Caco-2 (cell line): ENCODE measurements around the gene GABRG3. TPM values are rescaled to one million over a fixed set of nuclear protein-coding genes. Genes with fewer than 3 reads are reported as not detected.

Experiments used
- BruUV-seq: library from RNA; stranded (reverse); fragments of 400-500 nt; replicated peaks from 2 replicates; lab custom pipeline; 2021; lab: Mats Ljungman, UMichigan
- CTCF ChIA-PET: fragments of 300-600 bp; sonication (Branson Sonifier 250); formaldehyde crosslinking; loops from one replicate; lab custom pipeline; 2022; ENCODE audit warnings: antibody characterized with exemption; lab: Charles Lee
- POLR2A ChIA-PET: fragments of 300-600 bp; sonication (Branson Sonifier 250); formaldehyde crosslinking; loops from one replicate; lab custom pipeline; 2022; ENCODE audit warnings: antibody characterized with exemption; lab: Charles Lee
- DNase-seq, 2 experiments: peaks; one replicate each; pipeline versions ENCODE4 v3.0.0 to v3.0.0-alpha.2; 2020 to 2022
- H3K27me3 ChIP-seq: replicated peaks from 2 replicates; pipeline ENCODE4 v1.6.0; 2011; ENCODE audit warnings: low read length; ENCODE audit not compliant: control insufficient read depth, insufficient read depth
- H3K36me3 ChIP-seq: 2 replicates; pipeline ENCODE4 v1.5.1; 2011; ENCODE audit warnings: low read length; ENCODE audit not compliant: control insufficient read depth, insufficient read depth
- H3K4me1 ChIP-seq: fragments of 250-450 bp; sonication (Bioruptor Pico); 2 replicates; pipeline ENCODE4 v1.5.1; 2020; ENCODE audit warnings: mild to moderate bottlenecking
- H3K4me3 ChIP-seq: 2 replicates; pipeline ENCODE4 v1.5.1; 2011; ENCODE audit warnings: low read depth, mild to moderate bottlenecking, control low read depth, low read length
- H3K9me3 ChIP-seq: fragments of 250-450 bp; sonication (Bioruptor Pico); 2 replicates; pipeline ENCODE4 v1.5.1; 2020; ENCODE audit warnings: mild to moderate bottlenecking, moderate library complexity
- H3K27ac Mint-ChIP-seq: one replicate; pipeline ENCODE4 v1.8.0; 2022; ENCODE audit warnings: mixed read lengths; ENCODE audit not compliant: unreplicated experiment
- H3K27me3 Mint-ChIP-seq: one replicate; pipeline ENCODE4 v1.8.0; 2022; ENCODE audit warnings: mixed read lengths; ENCODE audit not compliant: insufficient read depth, unreplicated experiment
- H3K36me3 Mint-ChIP-seq: one replicate; pipeline ENCODE4 v1.8.0; 2022; ENCODE audit warnings: mild to moderate bottlenecking, mixed read lengths; ENCODE audit not compliant: insufficient read depth, unreplicated experiment
- H3K4me1 Mint-ChIP-seq: one replicate; pipeline ENCODE4 v1.8.0; 2022; ENCODE audit warnings: low read depth, mixed read lengths; ENCODE audit not compliant: unreplicated experiment
- H3K4me3 Mint-ChIP-seq: one replicate; pipeline ENCODE4 v1.8.0; 2022; ENCODE audit warnings: mild to moderate bottlenecking, moderate library complexity, mixed read lengths; ENCODE audit not compliant: unreplicated experiment
- H3K9me3 Mint-ChIP-seq: one replicate; pipeline ENCODE4 v1.8.0; 2022; ENCODE audit warnings: mixed read lengths; ENCODE audit not compliant: unreplicated experiment
- intact Hi-C: fragments of 100-400 bp; cut with micrococcal nuclease; formaldehyde crosslinking; loops from one replicate; pipeline ENCODE4 v1.10.0; 2022; ENCODE audit not compliant: unreplicated experiment
- total RNA-seq: library from RNA; stranded (reverse); gene quantifications from 2 replicates; pipeline ENCODE4 v1.2.3, GENCODE V29; 2022
- TF ChIP-seq, protein P1 (sequence below), 2 experiments: fragments of 200-600 bp in 1 of 2; IDR thresholded peaks; 1 replicate in 1 of 2; 2 replicates in 1 of 2; pipeline versions ENCODE4 v1.5.1 to v1.8.0; 2011 to 2022; ENCODE audit warnings: antibody characterized with exemption in 1 of 2, control low read depth in 1 of 2, inconsistent platforms in 1 of 2, low read depth in 1 of 2, low read length in 1 of 2, mild to moderate bottlenecking in 1 of 2, moderate library complexity in 1 of 2; ENCODE audit not compliant: insufficient read depth in 1 of 2, severe bottlenecking in 1 of 2, unreplicated experiment in 1 of 2

GABRG3 gene
- total RNA-seq, 1 experiment from 2014 or later = not detected

DNA sequence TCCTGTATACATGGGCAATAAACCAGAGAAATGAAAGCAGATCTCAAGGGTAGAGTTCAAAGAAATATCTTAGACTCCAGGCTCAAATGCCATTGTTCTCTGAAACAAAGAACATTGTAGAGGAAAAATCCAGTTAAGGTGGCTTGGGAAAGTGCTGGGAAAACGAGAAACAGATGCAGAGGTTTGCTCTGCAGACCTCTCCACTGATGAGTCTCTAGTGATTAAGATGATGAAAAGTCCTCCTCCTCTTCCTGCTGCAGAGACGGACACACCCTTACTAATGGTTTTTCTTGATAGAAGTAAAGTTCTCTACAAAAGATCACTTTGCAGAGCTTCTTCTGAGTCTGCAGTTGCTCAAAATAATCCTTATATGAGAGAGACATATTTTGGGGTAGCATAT is 264.7 kb downstream of the GABRG3 start:
- no peak overlapping the region for H3K4me3 ChIP-seq
- no peaks in the 10 kb centered on the region for H3K36me3 Mint-ChIP-seq
- peaks cover 13% of the 10 kb centered on the region; the same call in 1 of the 2 replicates for H3K4me1 ChIP-seq
- no peaks in the 10 kb centered on the region for H3K9me3 Mint-ChIP-seq
- CTCF ChIA-PET = no interaction called here
- H3K4me3 Mint-ChIP-seq = no peak overlapping the region
- BruUV-seq = no TSS peak
- POLR2A ChIA-PET = no interaction called here
- H3K36me3 ChIP-seq = no peaks in the 10 kb centered on the region
- DNase-seq = no peak
- H3K27me3 ChIP-seq = no peaks in the 10 kb centered on the region
- no peaks in the 10 kb centered on the region for H3K27me3 Mint-ChIP-seq
- TF ChIP-seq, protein P1, sequence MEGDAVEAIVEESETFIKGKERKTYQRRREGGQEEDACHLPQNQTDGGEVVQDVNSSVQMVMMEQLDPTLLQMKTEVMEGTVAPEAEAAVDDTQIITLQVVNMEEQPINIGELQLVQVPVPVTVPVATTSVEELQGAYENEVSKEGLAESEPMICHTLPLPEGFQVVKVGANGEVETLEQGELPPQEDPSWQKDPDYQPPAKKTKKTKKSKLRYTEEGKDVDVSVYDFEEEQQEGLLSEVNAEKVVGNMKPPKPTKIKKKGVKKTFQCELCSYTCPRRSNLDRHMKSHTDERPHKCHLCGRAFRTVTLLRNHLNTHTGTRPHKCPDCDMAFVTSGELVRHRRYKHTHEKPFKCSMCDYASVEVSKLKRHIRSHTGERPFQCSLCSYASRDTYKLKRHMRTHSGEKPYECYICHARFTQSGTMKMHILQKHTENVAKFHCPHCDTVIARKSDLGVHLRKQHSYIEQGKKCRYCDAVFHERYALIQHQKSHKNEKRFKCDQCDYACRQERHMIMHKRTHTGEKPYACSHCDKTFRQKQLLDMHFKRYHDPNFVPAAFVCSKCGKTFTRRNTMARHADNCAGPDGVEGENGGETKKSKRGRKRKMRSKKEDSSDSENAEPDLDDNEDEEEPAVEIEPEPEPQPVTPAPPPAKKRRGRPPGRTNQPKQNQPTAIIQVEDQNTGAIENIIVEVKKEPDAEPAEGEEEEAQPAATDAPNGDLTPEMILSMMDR (IDR thresholded peaks at IDR 0.05; ENCODE audit: insufficient read depth in 1 of 2, low read depth in 1 of 2, low read length in 1 of 2, severe bottlenecking in 1 of 2, unreplicated experiment in 1 of 2) = no peak
- no peak overlapping the region for H3K27ac Mint-ChIP-seq
- H3K9me3 ChIP-seq = no peaks in the 10 kb centered on the region
- intact Hi-C loops = no loop called here
- H3K4me1 Mint-ChIP-seq = no peaks in the 10 kb centered on the region

DNA sequence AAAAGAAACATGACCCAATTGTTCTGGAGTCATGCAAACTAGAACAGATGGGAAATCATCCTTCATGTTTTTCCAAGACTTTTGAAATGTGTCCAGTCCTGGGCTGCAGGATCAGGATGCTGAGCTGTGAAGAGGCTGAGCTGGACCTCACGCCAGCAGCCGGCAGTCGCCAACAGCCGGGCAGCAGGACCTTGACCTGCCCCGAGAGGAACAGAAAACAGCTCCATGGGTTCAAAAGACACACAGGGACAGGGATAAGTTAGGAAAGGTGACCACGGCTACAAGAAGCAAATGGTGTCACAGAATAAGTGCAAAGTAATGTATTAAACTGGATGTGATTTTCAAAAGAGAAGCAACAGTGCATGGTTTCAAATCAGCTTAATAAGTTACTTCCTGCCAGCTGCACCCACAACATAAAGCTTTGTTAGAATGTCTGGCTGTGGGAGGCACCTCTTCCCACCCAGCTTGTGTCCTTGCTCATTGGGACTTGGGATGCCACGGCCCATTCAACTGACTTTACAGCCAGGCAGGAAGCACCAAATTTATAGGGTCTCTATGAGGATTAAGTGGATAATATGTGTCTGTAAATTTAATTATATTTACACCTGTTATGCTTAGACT is 266.4 kb downstream of the GABRG3 start:
- Histone ChIP-seq H3K27me3 (no peaks in the 10 kb centered on the region), H3K4me1 (peaks cover 13% of the 10 kb centered on the region; the same call in 1 of the 2 replicates), H3K9me3 (no peaks in the 10 kb centered on the region), H3K36me3 (no peaks in the 10 kb centered on the region), H3K4me3 (no peak overlapping the region)
- BruUV-seq = no TSS peak
- no peak overlapping the region for H3K4me3 Mint-ChIP-seq
- H3K9me3 Mint-ChIP-seq = no peaks in the 10 kb centered on the region
- H3K27me3 Mint-ChIP-seq = no peaks in the 10 kb centered on the region
- no peak for DNase-seq
- H3K27ac Mint-ChIP-seq = no peak overlapping the region
- no peaks in the 10 kb centered on the region for H3K36me3 Mint-ChIP-seq
- ChIA-PET CTCF (no interaction called here), POLR2A (no interaction called here)
- intact Hi-C loops = no loop called here
- H3K4me1 Mint-ChIP-seq = no peaks in the 10 kb centered on the region
- TF ChIP-seq, protein P1 (IDR thresholded peaks at IDR 0.05; ENCODE audit: insufficient read depth in 1 of 2, low read depth in 1 of 2, low read length in 1 of 2, severe bottlenecking in 1 of 2, unreplicated experiment in 1 of 2) = no peak

DNA sequence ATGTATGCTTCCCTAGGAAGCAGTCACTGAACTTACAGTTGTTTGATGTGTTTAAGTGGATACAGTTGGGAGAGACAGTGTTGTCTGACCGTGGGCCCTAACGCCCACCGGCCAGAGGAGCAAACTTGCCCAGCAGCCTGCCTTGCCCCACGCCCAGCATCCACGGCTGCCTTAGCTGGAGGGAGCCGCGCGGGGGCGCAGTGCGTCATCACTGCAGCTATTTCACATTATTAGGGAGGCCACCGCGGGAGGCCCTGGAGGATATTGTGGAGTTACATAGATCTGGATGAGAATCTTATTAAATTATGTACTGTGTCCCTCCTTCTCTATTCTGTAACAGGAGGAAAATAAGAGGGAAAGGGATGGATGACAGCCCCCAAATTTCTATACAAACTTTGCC is 267.2 kb downstream of the GABRG3 start:
- Mint-ChIP-seq H3K27me3 (peaks cover 3% of the 10 kb centered on the region), H3K4me3 (no peak overlapping the region), H3K27ac (no peak overlapping the region), H3K9me3 (no peaks in the 10 kb centered on the region), H3K4me1 (no peaks in the 10 kb centered on the region), H3K36me3 (peaks cover 2% of the 10 kb centered on the region)
- CTCF ChIA-PET = no interaction called here
- POLR2A ChIA-PET = no interaction called here
- Histone ChIP-seq H3K4me3 (no peak overlapping the region), H3K9me3 (no peaks in the 10 kb centered on the region), H3K36me3 (no peaks in the 10 kb centered on the region), H3K4me1 (peaks cover 13% of the 10 kb centered on the region; the same call in 1 of the 2 replicates), H3K27me3 (no peaks in the 10 kb centered on the region)
- no TSS peak for BruUV-seq
- TF ChIP-seq, protein P1 (IDR thresholded peaks at IDR 0.05; ENCODE audit: insufficient read depth in 1 of 2, low read depth in 1 of 2, low read length in 1 of 2, severe bottlenecking in 1 of 2, unreplicated experiment in 1 of 2) = no peak
- DNase-seq = no peak
- intact Hi-C loops = no loop called here
